ENCODE data around the gene SNAPC4. TPM values are rescaled to one million over a fixed set of nuclear protein-coding genes. Genes with fewer than 3 reads are reported as not detected.

The SNAPC4 gene
- total and polyA plus RNA-seq, 9 of the 15 experiments (the other 6 are each of a cell fraction or from before 2014, with no cell fraction given), result 0.21 to 21.8 (median 8.8) TPM

DNA sequence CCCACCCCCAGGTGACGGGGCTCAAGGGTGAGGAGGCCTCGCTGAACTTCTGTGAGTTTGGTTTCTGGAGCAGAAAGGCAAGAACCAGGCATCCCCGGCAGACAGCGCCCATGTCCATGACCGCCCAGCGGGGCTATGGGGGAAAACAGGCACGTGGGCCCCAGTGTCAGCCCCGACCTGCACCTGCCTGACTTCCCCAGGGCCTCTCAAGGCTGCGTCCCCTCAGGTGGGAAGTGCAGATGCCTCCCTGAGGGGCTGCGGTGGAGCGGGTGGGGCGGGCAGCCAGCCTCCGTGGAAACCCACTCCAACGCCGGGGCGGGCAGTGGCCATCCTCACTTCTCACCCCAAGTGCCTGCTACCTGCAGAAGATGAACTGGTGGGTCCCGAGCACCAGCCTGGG, 19.6 kb downstream of the SNAPC4 start:
- no peak overlapping the region for H3K4me2 ChIP-seq (ENCODE audit: insufficient read depth, low read length)
- DNase-seq (ENCODE audit: extremely low read depth in 1 of 4, low spot score in 3 of 4) (no peak), FAIRE-seq (no peak), ATAC-seq (no peak)
- H3K9me1 ChIP-seq (ENCODE audit: control insufficient read depth, insufficient read depth, low read length), result no peaks in the 10 kb centered on the region
- no peak overlapping the region for H2AFZ ChIP-seq (ENCODE audit: low read depth, low read length)
- BruUV-seq (replicated peaks), result no TSS peak
- ChIA-PET CTCF (ENCODE audit: low intra/inter-chr PET ratio) (no interaction called here), POLR2A (no interaction called here)
- in situ Hi-C loops (cut with MboI) (no loop called here), intact Hi-C loops (cut with micrococcal nuclease) (no loop called here)
- H4K20me1 ChIP-seq (replicated peaks; ENCODE audit: control insufficient read depth, insufficient read depth, low read length), result no peaks in the 10 kb centered on the region
- H3K27ac ChIP-seq (ENCODE audit: extremely low read depth, low read depth, low read length), result no peak overlapping the region
- H3K9ac ChIP-seq (ENCODE audit: insufficient read depth in 1 of 2, low read depth in 2 of 2, low read length in 2 of 2), result no peak overlapping the region; a peak in 1 of 4 replicates
- TF ChIP-seq, protein P1, sequence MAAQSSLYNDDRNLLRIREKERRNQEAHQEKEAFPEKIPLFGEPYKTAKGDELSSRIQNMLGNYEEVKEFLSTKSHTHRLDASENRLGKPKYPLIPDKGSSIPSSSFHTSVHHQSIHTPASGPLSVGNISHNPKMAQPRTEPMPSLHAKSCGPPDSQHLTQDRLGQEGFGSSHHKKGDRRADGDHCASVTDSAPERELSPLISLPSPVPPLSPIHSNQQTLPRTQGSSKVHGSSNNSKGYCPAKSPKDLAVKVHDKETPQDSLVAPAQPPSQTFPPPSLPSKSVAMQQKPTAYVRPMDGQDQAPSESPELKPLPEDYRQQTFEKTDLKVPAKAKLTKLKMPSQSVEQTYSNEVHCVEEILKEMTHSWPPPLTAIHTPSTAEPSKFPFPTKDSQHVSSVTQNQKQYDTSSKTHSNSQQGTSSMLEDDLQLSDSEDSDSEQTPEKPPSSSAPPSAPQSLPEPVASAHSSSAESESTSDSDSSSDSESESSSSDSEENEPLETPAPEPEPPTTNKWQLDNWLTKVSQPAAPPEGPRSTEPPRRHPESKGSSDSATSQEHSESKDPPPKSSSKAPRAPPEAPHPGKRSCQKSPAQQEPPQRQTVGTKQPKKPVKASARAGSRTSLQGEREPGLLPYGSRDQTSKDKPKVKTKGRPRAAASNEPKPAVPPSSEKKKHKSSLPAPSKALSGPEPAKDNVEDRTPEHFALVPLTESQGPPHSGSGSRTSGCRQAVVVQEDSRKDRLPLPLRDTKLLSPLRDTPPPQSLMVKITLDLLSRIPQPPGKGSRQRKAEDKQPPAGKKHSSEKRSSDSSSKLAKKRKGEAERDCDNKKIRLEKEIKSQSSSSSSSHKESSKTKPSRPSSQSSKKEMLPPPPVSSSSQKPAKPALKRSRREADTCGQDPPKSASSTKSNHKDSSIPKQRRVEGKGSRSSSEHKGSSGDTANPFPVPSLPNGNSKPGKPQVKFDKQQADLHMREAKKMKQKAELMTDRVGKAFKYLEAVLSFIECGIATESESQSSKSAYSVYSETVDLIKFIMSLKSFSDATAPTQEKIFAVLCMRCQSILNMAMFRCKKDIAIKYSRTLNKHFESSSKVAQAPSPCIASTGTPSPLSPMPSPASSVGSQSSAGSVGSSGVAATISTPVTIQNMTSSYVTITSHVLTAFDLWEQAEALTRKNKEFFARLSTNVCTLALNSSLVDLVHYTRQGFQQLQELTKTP (IDR thresholded peaks at IDR 0.05; ENCODE audit: low read depth in 1 of 2, partially characterized antibody in 2 of 2), result no peak
- TF ChIP-seq ARHGAP35 (IDR thresholded peaks at IDR 0.05; ENCODE audit: partially characterized antibody) (no peak), ZNF316 (IDR thresholded peaks at IDR 0.05) (no peak), POLR3G (IDR thresholded peaks at IDR 0.05; ENCODE audit: extremely low read depth, insufficient read length, insufficient replicate concordance) (no peak)
- TF ChIP-seq, protein P2, sequence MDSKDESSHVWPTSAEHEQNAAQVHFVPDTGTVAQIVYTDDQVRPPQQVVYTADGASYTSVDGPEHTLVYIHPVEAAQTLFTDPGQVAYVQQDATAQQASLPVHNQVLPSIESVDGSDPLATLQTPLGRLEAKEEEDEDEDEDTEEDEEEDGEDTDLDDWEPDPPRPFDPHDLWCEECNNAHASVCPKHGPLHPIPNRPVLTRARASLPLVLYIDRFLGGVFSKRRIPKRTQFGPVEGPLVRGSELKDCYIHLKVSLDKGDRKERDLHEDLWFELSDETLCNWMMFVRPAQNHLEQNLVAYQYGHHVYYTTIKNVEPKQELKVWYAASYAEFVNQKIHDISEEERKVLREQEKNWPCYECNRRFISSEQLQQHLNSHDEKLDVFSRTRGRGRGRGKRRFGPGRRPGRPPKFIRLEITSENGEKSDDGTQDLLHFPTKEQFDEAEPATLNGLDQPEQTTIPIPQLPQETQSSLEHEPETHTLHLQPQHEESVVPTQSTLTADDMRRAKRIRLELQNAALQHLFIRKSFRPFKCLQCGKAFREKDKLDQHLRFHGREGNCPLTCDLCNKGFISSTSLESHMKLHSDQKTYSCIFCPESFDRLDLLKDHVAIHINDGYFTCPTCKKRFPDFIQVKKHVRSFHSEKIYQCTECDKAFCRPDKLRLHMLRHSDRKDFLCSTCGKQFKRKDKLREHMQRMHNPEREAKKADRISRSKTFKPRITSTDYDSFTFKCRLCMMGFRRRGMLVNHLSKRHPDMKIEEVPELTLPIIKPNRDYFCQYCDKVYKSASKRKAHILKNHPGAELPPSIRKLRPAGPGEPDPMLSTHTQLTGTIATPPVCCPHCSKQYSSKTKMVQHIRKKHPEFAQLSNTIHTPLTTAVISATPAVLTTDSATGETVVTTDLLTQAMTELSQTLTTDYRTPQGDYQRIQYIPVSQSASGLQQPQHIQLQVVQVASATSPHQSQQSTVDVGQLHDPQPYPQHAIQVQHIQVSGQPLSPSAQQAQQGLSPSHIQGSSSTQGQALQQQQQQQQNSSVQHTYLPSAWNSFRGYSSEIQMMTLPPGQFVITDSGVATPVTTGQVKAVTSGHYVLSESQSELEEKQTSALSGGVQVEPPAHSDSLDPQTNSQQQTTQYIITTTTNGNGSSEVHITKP (IDR thresholded peaks at IDR 0.05; ENCODE audit: partially characterized antibody), result no peak
- H3K4me3 ChIP-seq, result no peak overlapping the region
- H3K79me2 ChIP-seq (ENCODE audit: control insufficient read depth, insufficient read depth, low read length), result no peaks in the 10 kb centered on the region
- 91% methylated on average over 9 of the region's 17 CpGs for WGBS (ENCODE audit: insufficient coverage, low coverage, missing lambda C conversion rate)
- H3K27me3 ChIP-seq (ENCODE audit: control insufficient read depth in 2 of 2, insufficient read depth in 2 of 2, low read length in 2 of 2), result no peaks in the 10 kb centered on the region
- no peaks in the 10 kb centered on the region for H3K9me3 ChIP-seq (replicated peaks; ENCODE audit: control insufficient read depth, insufficient read depth, low read depth, low read length)
- peaks cover 0 to 42% of the 10 kb centered on the region in 2 experiments; a peak in 1 of 5 replicates for H3K4me1 ChIP-seq (replicated peaks in 1 of 2; ENCODE audit: control insufficient read depth in 2 of 2, insufficient read depth in 2 of 2, low read length in 2 of 2)
- peaks cover 98% of the 10 kb centered on the region; the same call in 2 of the 3 replicates for H3K36me3 ChIP-seq (ENCODE audit: control insufficient read depth, insufficient read depth, low read length)
